WTC11 (cell line): ENCODE measurements around the gene EIF4G3. TPM values are rescaled to one million over a fixed set of nuclear protein-coding genes. Genes with fewer than 3 reads are reported as not detected.

Source experiments
- ATAC-seq: fragments of 200-7000 bp; cut with Tn5 transposase; 2 replicates; pipeline ENCODE4 v1.10.0; 2021; ENCODE audit warnings: mild to moderate bottlenecking, moderate library complexity
- CTCF ChIA-PET: fragments of 300-600 bp; sonication (Branson Sonifier 250); formaldehyde crosslinking; loops from one replicate; lab custom pipeline; 2021; ENCODE audit warnings: antibody characterized with exemption; lab: Charles Lee
- POLR2A ChIA-PET: fragments of 350-600 bp; sonication (Branson Sonifier 250); formaldehyde crosslinking; loops from one replicate; lab custom pipeline; 2021; ENCODE audit warnings: antibody characterized with exemption; lab: Charles Lee
- DNase-seq: peaks from one replicate; pipeline ENCODE4 v3.0.0; 2021; ENCODE audit warnings: low spot score
- H3K27ac Mint-ChIP-seq: 2 replicates; pipeline ENCODE4 v1.8.0; 2021; ENCODE audit warnings: mixed read lengths
- H3K27me3 Mint-ChIP-seq: 2 replicates; pipeline ENCODE4 v1.8.0; 2021; ENCODE audit warnings: low read depth, mild to moderate bottlenecking, moderate library complexity, mixed read lengths
- H3K36me3 Mint-ChIP-seq: 2 replicates; pipeline ENCODE4 v1.8.0; 2021; ENCODE audit warnings: mixed read lengths
- H3K4me1 Mint-ChIP-seq: 2 replicates; pipeline ENCODE4 v1.8.0; 2022; ENCODE audit warnings: mixed read lengths
- H3K4me3 Mint-ChIP-seq: 2 replicates; pipeline ENCODE4 v1.8.0; 2021; ENCODE audit warnings: mild to moderate bottlenecking, moderate library complexity, mixed read lengths
- H3K9me3 Mint-ChIP-seq: 2 replicates; pipeline ENCODE4 v1.8.0; 2021; ENCODE audit warnings: mixed read lengths
- CREB1 ChIP-seq: sonication (generic); formaldehyde crosslinking; IDR thresholded peaks from 2 replicates; pipeline ENCODE4 v1.8.0; 2023; ENCODE audit warnings: mild to moderate bottlenecking, missing genetic modification reagents
- EMX1 ChIP-seq: fragments of 250-450 bp; sonication (Bioruptor Pico); IDR thresholded peaks from 2 replicates; pipeline ENCODE4 v1.8.0; 2021; ENCODE audit warnings: mild to moderate bottlenecking
- HMGA2 ChIP-seq: fragments of 250-450 bp; sonication (Bioruptor Pico); IDR thresholded peaks from 2 replicates; pipeline ENCODE4 v1.4.0; 2021; ENCODE audit warnings: mild to moderate bottlenecking, moderate library complexity
- JUN ChIP-seq: sonication (generic); formaldehyde crosslinking; IDR thresholded peaks from 2 replicates; pipeline ENCODE4 v1.8.0; 2023; ENCODE audit warnings: mild to moderate bottlenecking, missing genetic modification reagents
- NFYB ChIP-seq: sonication (generic); formaldehyde crosslinking; conservative IDR thresholded peaks from 2 replicates; pipeline ENCODE4 v1.8.0; 2022; ENCODE audit warnings: low read depth, missing genetic modification reagents
- SMAD3 ChIP-seq: sonication (generic); formaldehyde crosslinking; IDR thresholded peaks from 2 replicates; pipeline ENCODE4 v1.8.0; 2022; ENCODE audit warnings: missing genetic modification reagents, mild to moderate bottlenecking, borderline replicate concordance
- SOX15 ChIP-seq: fragments of 250-450 bp; sonication (Bioruptor Pico); IDR thresholded peaks from 2 replicates; pipeline ENCODE4 v1.9.0; 2021; ENCODE audit warnings: mild to moderate bottlenecking
- TP53 ChIP-seq: sonication (generic); formaldehyde crosslinking; IDR thresholded peaks from 2 replicates; pipeline ENCODE4 v1.8.1; 2023; ENCODE audit warnings: mild to moderate bottlenecking, missing genetic modification reagents
- ZNF416 ChIP-seq: fragments of 250-450 bp; sonication (Bioruptor Pico); IDR thresholded peaks from 2 replicates; pipeline ENCODE4 v1.9.0; 2021; ENCODE audit warnings: mild to moderate bottlenecking, inconsistent platforms
- total RNA-seq: library from RNA; stranded (reverse); gene quantifications from 3 replicates; pipeline ENCODE4 v1.2.3, GENCODE V29; 2021
- TF ChIP-seq, protein P1 (sequence below): sonication (generic); formaldehyde crosslinking; IDR thresholded peaks from 2 replicates; pipeline ENCODE4 v1.8.0; 2022; ENCODE audit warnings: mild to moderate bottlenecking, missing genetic modification reagents
- TF ChIP-seq, protein P2 (sequence below): fragments of 250-450 bp; sonication (Bioruptor Pico); IDR thresholded peaks from 2 replicates; pipeline ENCODE4 v2.1.2; 2022; ENCODE audit warnings: mild to moderate bottlenecking, moderate library complexity
- TF ChIP-seq, protein P3 (sequence below): sonication (generic); formaldehyde crosslinking; IDR thresholded peaks from 2 replicates; pipeline ENCODE4 v1.8.1; 2023; ENCODE audit warnings: mild to moderate bottlenecking, missing genetic modification reagents
- TF ChIP-seq, protein P4 (sequence below): sonication (generic); formaldehyde crosslinking; IDR thresholded peaks from 2 replicates; pipeline ENCODE4 v1.8.1; 2023; ENCODE audit warnings: mild to moderate bottlenecking, moderate library complexity, missing genetic modification reagents
- TF ChIP-seq, protein P5 (sequence below): sonication (generic); formaldehyde crosslinking; conservative IDR thresholded peaks from 2 replicates; pipeline ENCODE4 v1.8.1; 2023; ENCODE audit warnings: mild to moderate bottlenecking, low read depth, missing genetic modification reagents, moderate library complexity
- TF ChIP-seq, protein P6 (sequence below): sonication (generic); formaldehyde crosslinking; IDR thresholded peaks from 2 replicates; pipeline ENCODE4 v1.8.1; 2022; ENCODE audit warnings: missing genetic modification reagents, borderline replicate concordance
- TF ChIP-seq, protein P7 (sequence below): sonication (generic); formaldehyde crosslinking; IDR thresholded peaks from 2 replicates; pipeline ENCODE4 v1.8.0; 2022; ENCODE audit warnings: mild to moderate bottlenecking, missing genetic modification reagents

EIF4G3 gene
- total RNA-seq, 1 experiment from 2014 or later = 77.7 TPM

DNA sequence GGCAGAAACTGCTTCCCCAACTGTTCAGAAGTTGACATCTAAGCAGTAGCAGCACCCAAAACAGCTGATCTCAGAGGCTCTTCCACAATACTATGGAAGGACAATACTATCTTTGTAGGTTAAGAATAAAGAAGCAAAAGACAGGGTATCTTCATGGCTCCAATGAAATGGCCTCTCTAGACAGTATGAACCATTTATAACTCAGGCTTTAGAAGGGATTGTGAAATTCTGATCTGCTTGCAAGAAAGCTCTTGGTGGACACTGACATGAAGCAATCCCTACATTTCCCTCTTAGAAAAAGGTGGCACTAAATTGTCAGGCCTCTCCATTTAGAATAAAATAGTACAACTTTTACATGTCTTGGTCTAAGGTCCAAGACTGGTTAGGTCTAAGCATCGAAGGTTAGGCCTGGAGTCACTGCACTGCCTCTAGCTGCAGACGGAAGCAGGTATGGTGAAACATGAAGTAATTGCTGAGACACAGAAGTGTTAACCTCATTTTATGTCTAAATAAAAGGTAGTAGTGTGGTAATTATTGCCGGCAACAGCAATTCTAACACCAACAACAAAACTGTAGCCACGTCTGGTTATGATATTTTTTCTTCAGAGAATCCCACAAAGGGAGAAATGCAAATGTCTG, 339.0 kb downstream of the EIF4G3 start:
- ChIA-PET POLR2A (no interaction called here), CTCF (no interaction called here)
- no peaks in the 10 kb centered on the region for H3K4me1 Mint-ChIP-seq
- H3K9me3 Mint-ChIP-seq = 0 out of 2 replicates have a peak, but pooled peaks cover 5% of the 10 kb centered on the region
- no peak overlapping the region for H3K27ac Mint-ChIP-seq
- no peak for TF ChIP-seq EMX1
- TF ChIP-seq ZNF416 (CRISPR knock-in tag) = no peak
- TF ChIP-seq, protein P1, sequence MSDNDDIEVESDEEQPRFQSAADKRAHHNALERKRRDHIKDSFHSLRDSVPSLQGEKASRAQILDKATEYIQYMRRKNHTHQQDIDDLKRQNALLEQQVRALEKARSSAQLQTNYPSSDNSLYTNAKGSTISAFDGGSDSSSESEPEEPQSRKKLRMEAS (CRISPR knock-in tag) = no peak
- no peak for TF ChIP-seq HMGA2 (CRISPR knock-in tag)
- TF ChIP-seq, protein P2, sequence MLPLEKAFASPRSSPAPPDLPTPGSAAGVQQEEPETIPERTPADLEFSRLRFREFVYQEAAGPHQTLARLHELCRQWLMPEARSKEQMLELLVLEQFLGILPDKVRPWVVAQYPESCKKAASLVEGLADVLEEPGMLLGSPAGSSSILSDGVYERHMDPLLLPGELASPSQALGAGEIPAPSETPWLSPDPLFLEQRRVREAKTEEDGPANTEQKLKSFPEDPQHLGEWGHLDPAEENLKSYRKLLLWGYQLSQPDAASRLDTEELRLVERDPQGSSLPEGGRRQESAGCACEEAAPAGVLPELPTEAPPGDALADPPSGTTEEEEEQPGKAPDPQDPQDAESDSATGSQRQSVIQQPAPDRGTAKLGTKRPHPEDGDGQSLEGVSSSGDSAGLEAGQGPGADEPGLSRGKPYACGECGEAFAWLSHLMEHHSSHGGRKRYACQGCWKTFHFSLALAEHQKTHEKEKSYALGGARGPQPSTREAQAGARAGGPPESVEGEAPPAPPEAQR (CRISPR knock-in tag) = no peak
- TF ChIP-seq NFYB (CRISPR knock-in tag) = no peak
- no peak for TF ChIP-seq TP53 (CRISPR knock-in tag)
- TF ChIP-seq SMAD3 = no peak
- TF ChIP-seq, protein P3, sequence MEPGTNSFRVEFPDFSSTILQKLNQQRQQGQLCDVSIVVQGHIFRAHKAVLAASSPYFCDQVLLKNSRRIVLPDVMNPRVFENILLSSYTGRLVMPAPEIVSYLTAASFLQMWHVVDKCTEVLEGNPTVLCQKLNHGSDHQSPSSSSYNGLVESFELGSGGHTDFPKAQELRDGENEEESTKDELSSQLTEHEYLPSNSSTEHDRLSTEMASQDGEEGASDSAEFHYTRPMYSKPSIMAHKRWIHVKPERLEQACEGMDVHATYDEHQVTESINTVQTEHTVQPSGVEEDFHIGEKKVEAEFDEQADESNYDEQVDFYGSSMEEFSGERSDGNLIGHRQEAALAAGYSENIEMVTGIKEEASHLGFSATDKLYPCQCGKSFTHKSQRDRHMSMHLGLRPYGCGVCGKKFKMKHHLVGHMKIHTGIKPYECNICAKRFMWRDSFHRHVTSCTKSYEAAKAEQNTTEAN = no peak
- TF ChIP-seq, protein P4, sequence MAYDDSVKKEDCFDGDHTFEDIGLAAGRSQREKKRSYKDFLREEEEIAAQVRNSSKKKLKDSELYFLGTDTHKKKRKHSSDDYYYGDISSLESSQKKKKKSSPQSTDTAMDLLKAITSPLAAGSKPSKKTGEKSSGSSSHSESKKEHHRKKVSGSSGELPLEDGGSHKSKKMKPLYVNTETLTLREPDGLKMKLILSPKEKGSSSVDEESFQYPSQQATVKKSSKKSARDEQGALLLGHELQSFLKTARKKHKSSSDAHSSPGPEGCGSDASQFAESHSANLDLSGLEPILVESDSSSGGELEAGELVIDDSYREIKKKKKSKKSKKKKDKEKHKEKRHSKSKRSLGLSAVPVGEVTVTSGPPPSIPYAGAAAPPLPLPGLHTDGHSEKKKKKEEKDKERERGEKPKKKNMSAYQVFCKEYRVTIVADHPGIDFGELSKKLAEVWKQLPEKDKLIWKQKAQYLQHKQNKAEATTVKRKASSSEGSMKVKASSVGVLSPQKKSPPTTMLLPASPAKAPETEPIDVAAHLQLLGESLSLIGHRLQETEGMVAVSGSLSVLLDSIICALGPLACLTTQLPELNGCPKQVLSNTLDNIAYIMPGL = no peak
- no peak for TF ChIP-seq CREB1
- TF ChIP-seq, protein P5, sequence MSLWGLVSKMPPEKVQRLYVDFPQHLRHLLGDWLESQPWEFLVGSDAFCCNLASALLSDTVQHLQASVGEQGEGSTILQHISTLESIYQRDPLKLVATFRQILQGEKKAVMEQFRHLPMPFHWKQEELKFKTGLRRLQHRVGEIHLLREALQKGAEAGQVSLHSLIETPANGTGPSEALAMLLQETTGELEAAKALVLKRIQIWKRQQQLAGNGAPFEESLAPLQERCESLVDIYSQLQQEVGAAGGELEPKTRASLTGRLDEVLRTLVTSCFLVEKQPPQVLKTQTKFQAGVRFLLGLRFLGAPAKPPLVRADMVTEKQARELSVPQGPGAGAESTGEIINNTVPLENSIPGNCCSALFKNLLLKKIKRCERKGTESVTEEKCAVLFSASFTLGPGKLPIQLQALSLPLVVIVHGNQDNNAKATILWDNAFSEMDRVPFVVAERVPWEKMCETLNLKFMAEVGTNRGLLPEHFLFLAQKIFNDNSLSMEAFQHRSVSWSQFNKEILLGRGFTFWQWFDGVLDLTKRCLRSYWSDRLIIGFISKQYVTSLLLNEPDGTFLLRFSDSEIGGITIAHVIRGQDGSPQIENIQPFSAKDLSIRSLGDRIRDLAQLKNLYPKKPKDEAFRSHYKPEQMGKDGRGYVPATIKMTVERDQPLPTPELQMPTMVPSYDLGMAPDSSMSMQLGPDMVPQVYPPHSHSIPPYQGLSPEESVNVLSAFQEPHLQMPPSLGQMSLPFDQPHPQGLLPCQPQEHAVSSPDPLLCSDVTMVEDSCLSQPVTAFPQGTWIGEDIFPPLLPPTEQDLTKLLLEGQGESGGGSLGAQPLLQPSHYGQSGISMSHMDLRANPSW = no peak
- no peak for TF ChIP-seq JUN (CRISPR knock-in tag)
- TF ChIP-seq, protein P6, sequence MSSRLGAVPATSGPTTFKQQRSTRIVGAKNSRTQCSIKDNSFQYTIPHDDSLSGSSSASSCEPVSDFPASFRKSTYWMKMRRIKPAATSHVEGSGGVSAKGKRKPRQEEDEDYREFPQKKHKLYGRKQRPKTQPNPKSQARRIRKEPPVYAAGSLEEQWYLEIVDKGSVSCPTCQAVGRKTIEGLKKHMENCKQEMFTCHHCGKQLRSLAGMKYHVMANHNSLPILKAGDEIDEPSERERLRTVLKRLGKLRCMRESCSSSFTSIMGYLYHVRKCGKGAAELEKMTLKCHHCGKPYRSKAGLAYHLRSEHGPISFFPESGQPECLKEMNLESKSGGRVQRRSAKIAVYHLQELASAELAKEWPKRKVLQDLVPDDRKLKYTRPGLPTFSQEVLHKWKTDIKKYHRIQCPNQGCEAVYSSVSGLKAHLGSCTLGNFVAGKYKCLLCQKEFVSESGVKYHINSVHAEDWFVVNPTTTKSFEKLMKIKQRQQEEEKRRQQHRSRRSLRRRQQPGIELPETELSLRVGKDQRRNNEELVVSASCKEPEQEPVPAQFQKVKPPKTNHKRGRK (CRISPR knock-in tag) = no peak
- TF ChIP-seq SOX15 (CRISPR knock-in tag) = no peak
- TF ChIP-seq, protein P7, sequence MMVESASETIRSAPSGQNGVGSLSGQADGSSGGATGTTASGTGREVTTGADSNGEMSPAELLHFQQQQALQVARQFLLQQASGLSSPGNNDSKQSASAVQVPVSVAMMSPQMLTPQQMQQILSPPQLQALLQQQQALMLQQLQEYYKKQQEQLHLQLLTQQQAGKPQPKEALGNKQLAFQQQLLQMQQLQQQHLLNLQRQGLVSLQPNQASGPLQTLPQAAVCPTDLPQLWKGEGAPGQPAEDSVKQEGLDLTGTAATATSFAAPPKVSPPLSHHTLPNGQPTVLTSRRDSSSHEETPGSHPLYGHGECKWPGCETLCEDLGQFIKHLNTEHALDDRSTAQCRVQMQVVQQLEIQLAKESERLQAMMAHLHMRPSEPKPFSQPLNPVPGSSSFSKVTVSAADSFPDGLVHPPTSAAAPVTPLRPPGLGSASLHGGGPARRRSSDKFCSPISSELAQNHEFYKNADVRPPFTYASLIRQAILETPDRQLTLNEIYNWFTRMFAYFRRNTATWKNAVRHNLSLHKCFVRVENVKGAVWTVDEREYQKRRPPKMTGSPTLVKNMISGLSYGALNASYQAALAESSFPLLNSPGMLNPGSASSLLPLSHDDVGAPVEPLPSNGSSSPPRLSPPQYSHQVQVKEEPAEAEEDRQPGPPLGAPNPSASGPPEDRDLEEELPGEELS (CRISPR knock-in tag) = no peak
- ATAC-seq (no peak), DNase-seq (no peak)
- H3K27me3 Mint-ChIP-seq = no peaks in the 10 kb centered on the region
- peaks cover 45% of the 10 kb centered on the region for H3K36me3 Mint-ChIP-seq
- H3K4me3 Mint-ChIP-seq = no peak overlapping the region
